ENCODE measurements around the gene LAMTOR5. TPM values are rescaled to one million over a fixed set of nuclear protein-coding genes. Genes with fewer than 3 reads are reported as not detected.

Gene LAMTOR5
- total and polyA plus RNA-seq, 8 donors: 8.5 to 440 (median 48.8) TPM; not detected in 1

DNA sequence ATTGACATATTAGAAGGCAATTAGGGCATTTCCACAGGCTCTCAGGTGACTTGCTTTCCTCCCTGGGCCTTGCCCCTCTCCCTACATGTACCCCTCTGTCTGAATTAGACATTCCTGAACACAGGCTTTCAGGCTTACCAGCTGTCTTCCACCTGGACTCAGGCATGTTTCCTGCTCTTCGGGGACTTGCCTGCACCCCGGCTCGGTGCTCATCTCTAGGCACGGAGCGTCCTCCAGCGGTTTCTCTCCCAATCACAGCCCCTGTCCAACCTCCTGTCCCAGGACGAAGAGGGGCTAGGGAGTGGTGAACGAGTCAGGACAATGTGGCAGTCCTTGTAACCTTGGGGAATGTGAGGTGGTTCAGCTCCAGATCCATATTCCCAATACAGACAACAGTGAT lies 47.7 kb upstream of the LAMTOR5 start:
- Histone ChIP-seq H3K4me1 (no peaks in the 10 kb centered on the region), H3K4me3 (no peak overlapping the region), H3K36me3 (no peaks in the 10 kb centered on the region), H3K27me3 (peaks cover 0 to 37% (median 5%) of the 10 kb centered on the region in 3 donors), H3K27ac (no peak overlapping the region), H3K9me3 (no peaks in the 10 kb centered on the region)
- DNase-seq: no peak
- 64 to 74% (median 70%) methylated on average over 8 of the region's 8 CpGs for WGBS, 5 donors
- TF ChIP-seq POLR2A (IDR thresholded peaks at IDR 0.05): no peak
- TF ChIP-seq POLR2AphosphoS5 (IDR thresholded peaks at IDR 0.05): no peak
- TF ChIP-seq, protein P1, sequence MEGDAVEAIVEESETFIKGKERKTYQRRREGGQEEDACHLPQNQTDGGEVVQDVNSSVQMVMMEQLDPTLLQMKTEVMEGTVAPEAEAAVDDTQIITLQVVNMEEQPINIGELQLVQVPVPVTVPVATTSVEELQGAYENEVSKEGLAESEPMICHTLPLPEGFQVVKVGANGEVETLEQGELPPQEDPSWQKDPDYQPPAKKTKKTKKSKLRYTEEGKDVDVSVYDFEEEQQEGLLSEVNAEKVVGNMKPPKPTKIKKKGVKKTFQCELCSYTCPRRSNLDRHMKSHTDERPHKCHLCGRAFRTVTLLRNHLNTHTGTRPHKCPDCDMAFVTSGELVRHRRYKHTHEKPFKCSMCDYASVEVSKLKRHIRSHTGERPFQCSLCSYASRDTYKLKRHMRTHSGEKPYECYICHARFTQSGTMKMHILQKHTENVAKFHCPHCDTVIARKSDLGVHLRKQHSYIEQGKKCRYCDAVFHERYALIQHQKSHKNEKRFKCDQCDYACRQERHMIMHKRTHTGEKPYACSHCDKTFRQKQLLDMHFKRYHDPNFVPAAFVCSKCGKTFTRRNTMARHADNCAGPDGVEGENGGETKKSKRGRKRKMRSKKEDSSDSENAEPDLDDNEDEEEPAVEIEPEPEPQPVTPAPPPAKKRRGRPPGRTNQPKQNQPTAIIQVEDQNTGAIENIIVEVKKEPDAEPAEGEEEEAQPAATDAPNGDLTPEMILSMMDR (IDR thresholded peaks at IDR 0.05): no peak
- TF ChIP-seq EP300 (IDR thresholded peaks at IDR 0.05): no peak
- intact Hi-C loops (cut with DNase I; ENCODE audit: low total_unique reads): loop anchor here (5.0 kb wide), 1 partner anchor 258 kb away; no protein-coding TSS in a partner anchor

GRCh38 chr1:110454328-110454727 lies 46.8 kb upstream of the LAMTOR5 start:
- Histone ChIP-seq H3K9me3 (no peaks in the 10 kb centered on the region), H3K36me3 (no peaks in the 10 kb centered on the region), H3K27me3 (peaks cover 0 to 45% (median 9%) of the 10 kb centered on the region in 3 donors), H3K27ac (no peak overlapping the region), H3K4me3 (no peak overlapping the region), H3K4me1 (no peaks in the 10 kb centered on the region)
- 64 to 91% (median 79%) methylated on average over 1 of the region's 1 CpG for WGBS, 5 donors
- intact Hi-C loops (cut with DNase I; ENCODE audit: low total_unique reads): no loop called here
- TF ChIP-seq EP300 (IDR thresholded peaks at IDR 0.05) (no peak), POLR2A (IDR thresholded peaks at IDR 0.05) (no peak), POLR2AphosphoS5 (IDR thresholded peaks at IDR 0.05) (no peak)
- TF ChIP-seq, protein P1 (IDR thresholded peaks at IDR 0.05): no peak
- DNase-seq: no peak

- intact Hi-C loops (cut with DNase I; ENCODE audit: low total_unique reads): no loop called here
- DNase-seq: no peak
- Histone ChIP-seq H3K4me1 (no peaks in the 10 kb centered on the region), H3K9me3 (no peaks in the 10 kb centered on the region), H3K36me3 (no peaks in the 10 kb centered on the region), H3K4me3 (no peak overlapping the region), H3K27me3 (peaks cover 0 to 50% (median 14%) of the 10 kb centered on the region in 3 donors), H3K27ac (no peak overlapping the region)
- TF ChIP-seq POLR2AphosphoS5 (IDR thresholded peaks at IDR 0.05) (no peak), EP300 (IDR thresholded peaks at IDR 0.05) (no peak), POLR2A (IDR thresholded peaks at IDR 0.05) (no peak)
- TF ChIP-seq, protein P1 (IDR thresholded peaks at IDR 0.05): no peak
- WGBS, 5 donors: 88 to 98% (median 93%) methylated on average over 7 to 9 of the region's 9 CpGs
These were observed 46.3 kb upstream of the LAMTOR5 start for GRCh38 chr1:110453829-110454228.

DNA sequence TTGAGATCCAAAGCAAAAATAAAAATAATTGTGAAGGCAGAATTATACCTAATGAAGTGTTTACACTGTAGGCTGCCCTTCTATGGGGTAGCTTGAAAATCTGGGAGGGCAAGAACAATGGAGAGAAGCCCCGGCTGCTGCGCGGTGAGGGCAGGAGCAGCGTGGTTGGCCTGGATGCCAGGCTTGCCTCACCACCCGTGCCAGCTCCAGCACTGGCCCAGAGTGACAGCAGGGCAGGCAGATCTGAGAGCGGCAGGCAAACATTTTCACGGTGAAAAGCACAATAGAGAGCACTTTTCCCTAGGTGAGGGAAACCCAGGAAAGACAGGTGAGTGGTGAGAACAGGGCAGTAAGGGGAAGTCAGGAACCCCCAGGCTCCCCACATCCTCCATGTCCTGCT lies 44.8 kb upstream of the LAMTOR5 start:
- DNase-seq: no peak
- Histone ChIP-seq H3K36me3 (no peaks in the 10 kb centered on the region), H3K27me3 (peaks cover 0 to 54% (median 15%) of the 10 kb centered on the region in 3 donors), H3K9me3 (no peaks in the 10 kb centered on the region), H3K4me1 (no peaks in the 10 kb centered on the region), H3K4me3 (no peak overlapping the region), H3K27ac (no peak overlapping the region)
- intact Hi-C loops (cut with DNase I; ENCODE audit: low total_unique reads): no loop called here
- WGBS, 5 donors: 32 to 56% (median 42%) methylated on average over 7 of the region's 7 CpGs
- TF ChIP-seq POLR2A (IDR thresholded peaks at IDR 0.05) (no peak), POLR2AphosphoS5 (IDR thresholded peaks at IDR 0.05) (no peak), EP300 (IDR thresholded peaks at IDR 0.05) (no peak)
- TF ChIP-seq, protein P1 (IDR thresholded peaks at IDR 0.05): no peak
